Smooth muscle cell (in vitro differentiated cells): Measurements from ENCODE around the gene PLIN4. TPM values are rescaled to one million over a fixed set of nuclear protein-coding genes. Genes with fewer than 3 reads are reported as not detected.

Source experiments
- DNase-seq: peaks from one replicate; lab custom pipeline; 2025; ENCODE audit not compliant: unreplicated experiment; lab: John Stamatoyannopoulos, UW
- H2AFZ ChIP-seq: fragments of 200-600 bp; sonication (generic); 2 replicates; pipeline ENCODE4 v1.6.0; 2016; ENCODE audit warnings: antibody characterized with exemption, low read depth, mild to moderate bottlenecking
- H3F3A ChIP-seq: fragments of 200-600 bp; sonication (generic); 2 replicates; pipeline ENCODE4 v1.6.0; 2017; ENCODE audit warnings: antibody characterized with exemption, low read depth
- H3K27ac ChIP-seq: fragments of 200-600 bp; sonication (generic); 2 replicates; pipeline ENCODE4 v1.5.1; 2016; ENCODE audit warnings: low read depth, mild to moderate bottlenecking
- H3K27me3 ChIP-seq: fragments of 200-600 bp; sonication (generic); 2 replicates; pipeline ENCODE4 v1.6.1; 2016; ENCODE audit warnings: low read depth, mild to moderate bottlenecking
- H3K36me3 ChIP-seq: fragments of 200-600 bp; sonication (generic); 2 replicates; pipeline ENCODE4 v1.5.1; 2016; ENCODE audit warnings: low read depth
- H3K4me1 ChIP-seq: fragments of 200-600 bp; sonication (generic); 2 replicates; pipeline ENCODE4 v1.5.1; 2016; ENCODE audit warnings: low read depth
- H3K4me2 ChIP-seq: fragments of 200-600 bp; sonication (generic); 2 replicates; pipeline ENCODE4 v1.6.0; 2016; ENCODE audit warnings: mild to moderate bottlenecking
- H3K4me3 ChIP-seq: fragments of 200-600 bp; sonication (generic); 2 replicates; pipeline ENCODE4 v1.5.1; 2016; ENCODE audit warnings: mild to moderate bottlenecking
- H3K79me2 ChIP-seq: fragments of 200-600 bp; sonication (generic); 2 replicates; pipeline ENCODE4 v1.6.0; 2016; ENCODE audit warnings: low read depth, mild to moderate bottlenecking
- H3K9ac ChIP-seq: fragments of 200-600 bp; sonication (generic); 2 replicates; pipeline ENCODE4 v1.6.0; 2016; ENCODE audit warnings: low read depth
- H3K9me3 ChIP-seq: fragments of 200-600 bp; sonication (generic); replicated peaks from 2 replicates; pipeline ENCODE4 v1.5.1; 2016; ENCODE audit warnings: low read depth
- H4K20me1 ChIP-seq: fragments of 200-600 bp; sonication (generic); 2 replicates; pipeline ENCODE4 v1.6.0; 2016; ENCODE audit warnings: low read depth
- CTCF ChIP-seq: fragments of 200-600 bp; sonication (generic); IDR thresholded peaks from 2 replicates; pipeline ENCODE4 v1.5.1; 2017; ENCODE audit warnings: borderline replicate concordance, mild to moderate bottlenecking, antibody characterized with exemption; ENCODE audit not compliant: insufficient read depth, poor library complexity, severe bottlenecking
- WGBS: methylation state at CpG from one replicate; pipeline ENCODE4 v1.1.7; 2016; ENCODE audit warnings: low lambda C conversion rate; 5-methylcytosine and 5-hydroxymethylcytosine counted together
- polyA plus RNA-seq: library from polyadenylated mRNA; unstranded; fragments of >200 nt; fragmentation: Nextera tagmentation; extraction: Ambion mirVana; gene quantifications from 2 replicates; pipeline ENCODE4 v1.2.1, GENCODE V29; 2016
- total RNA-seq: library from RNA; depleted of rRNA; stranded (reverse); fragments of >200 nt; gene quantifications from 2 replicates; pipeline ENCODE4 v1.2.3, GENCODE V29; 2014

Gene PLIN4
- total and polyA plus RNA-seq, 2 experiments from 2014 or later: 0.23 TPM; not detected in 1

GRCh38 chr19:4510435-4511255, 7.6 kb downstream of the PLIN4 start:
- DNase-seq: no peak
- no peaks in the 10 kb centered on the region for H3K27me3 ChIP-seq
- peaks cover 6% of the 10 kb centered on the region for H3F3A ChIP-seq
- no peak overlapping the region for H3K4me3 ChIP-seq
- H3K9me3 ChIP-seq: no peaks in the 10 kb centered on the region
- no peak overlapping the region for H3K27ac ChIP-seq
- no peak overlapping the region for H3K9ac ChIP-seq
- H4K20me1 ChIP-seq: no peaks in the 10 kb centered on the region
- H3K4me2 ChIP-seq: no peak overlapping the region
- H3K36me3 ChIP-seq: no peaks in the 10 kb centered on the region
- 94% methylated on average over 37 of the region's 37 CpGs for WGBS
- no peak overlapping the region for H2AFZ ChIP-seq
- no peaks in the 10 kb centered on the region for H3K4me1 ChIP-seq
- no peaks in the 10 kb centered on the region for H3K79me2 ChIP-seq
- no peak for TF ChIP-seq CTCF

- WGBS: 97% methylated on average over 21 of the region's 21 CpGs
Observed at GRCh38 chr19:4508698-4509097, 9.6 kb downstream of the PLIN4 start.

GRCh38 chr19:4507804-4508203, 10.5 kb downstream of the PLIN4 start:
- H3K27me3 ChIP-seq: no peaks in the 10 kb centered on the region
- 93% methylated on average over 17 of the region's 17 CpGs for WGBS
- no peaks in the 10 kb centered on the region for H3K9me3 ChIP-seq
- no peak for TF ChIP-seq CTCF
- no peaks in the 10 kb centered on the region for H4K20me1 ChIP-seq
- H3K9ac ChIP-seq: no peak overlapping the region
- no peaks in the 10 kb centered on the region for H3K4me1 ChIP-seq
- H3K79me2 ChIP-seq: no peaks in the 10 kb centered on the region
- H3F3A ChIP-seq: peaks cover 6% of the 10 kb centered on the region
- no peak overlapping the region for H3K27ac ChIP-seq
- no peak overlapping the region for H2AFZ ChIP-seq
- H3K4me3 ChIP-seq: no peak overlapping the region
- DNase-seq: no peak
- no peak overlapping the region for H3K4me2 ChIP-seq
- no peaks in the 10 kb centered on the region for H3K36me3 ChIP-seq

More at GRCh38 chr19:4508698-4509097, 9.6 kb downstream of the PLIN4 start:
- Histone ChIP-seq H3K4me2 (no peak overlapping the region), H3K79me2 (no peaks in the 10 kb centered on the region), H3K36me3 (no peaks in the 10 kb centered on the region), H2AFZ (no peak overlapping the region), H3K4me1 (no peaks in the 10 kb centered on the region), H3F3A (peaks cover 6% of the 10 kb centered on the region), H3K27ac (no peak overlapping the region), H3K9ac (no peak overlapping the region), H4K20me1 (no peaks in the 10 kb centered on the region), H3K27me3 (no peaks in the 10 kb centered on the region), H3K4me3 (no peak overlapping the region), H3K9me3 (no peaks in the 10 kb centered on the region)
- no peak for DNase-seq
- TF ChIP-seq CTCF: no peak

- no peaks in the 10 kb centered on the region for H3K4me1 ChIP-seq
- TF ChIP-seq CTCF: no peak
- no peak overlapping the region for H3K4me3 ChIP-seq
- H3F3A ChIP-seq: peaks cover 6% of the 10 kb centered on the region
- 98% methylated on average over 12 of the region's 12 CpGs for WGBS
- H3K27me3 ChIP-seq: no peaks in the 10 kb centered on the region
- H3K36me3 ChIP-seq: no peaks in the 10 kb centered on the region
- no peaks in the 10 kb centered on the region for H3K79me2 ChIP-seq
- DNase-seq: no peak
- H4K20me1 ChIP-seq: no peaks in the 10 kb centered on the region
- H3K9me3 ChIP-seq: no peaks in the 10 kb centered on the region
- no peak overlapping the region for H2AFZ ChIP-seq
- no peak overlapping the region for H3K4me2 ChIP-seq
- H3K9ac ChIP-seq: no peak overlapping the region
- H3K27ac ChIP-seq: no peak overlapping the region
Observed at GRCh38 chr19:4507150-4507452, 11.2 kb downstream of the PLIN4 start.
